SJSA1 (cell line): ENCODE results near the gene EDAR. TPM values are rescaled to one million over a fixed set of nuclear protein-coding genes. Genes with fewer than 3 reads are reported as not detected.

Experiments
- DNase-seq, 2 experiments: peaks; one replicate each; pipeline ENCODE4 v3.0.0-alpha.2; 2015 to 2020; ENCODE audit warnings: low spot score in 2 of 2, low read depth in 1 of 2
- H3K27ac ChIP-seq: fragments of 250-450 bp; sonication (Bioruptor Pico); 2 replicates; pipeline ENCODE4 v1.5.1; 2020; ENCODE audit warnings: mild to moderate bottlenecking, moderate library complexity
- H3K27me3 ChIP-seq: fragments of 250-450 bp; sonication (Bioruptor Pico); replicated peaks from 2 replicates; pipeline ENCODE4 v1.5.1; 2020; ENCODE audit warnings: mild to moderate bottlenecking, moderate library complexity
- H3K36me3 ChIP-seq: fragments of 250-450 bp; sonication (Bioruptor Pico); 2 replicates; pipeline ENCODE4 v1.5.1; 2020; ENCODE audit warnings: mild to moderate bottlenecking
- H3K4me1 ChIP-seq: fragments of 250-450 bp; sonication (Bioruptor Pico); replicated peaks from 2 replicates; pipeline ENCODE4 v1.6.1; 2021; ENCODE audit warnings: mild to moderate bottlenecking
- H3K4me3 ChIP-seq: fragments of 250-450 bp; sonication (Bioruptor Pico); 2 replicates; pipeline ENCODE4 v1.5.1; 2020; ENCODE audit warnings: mild to moderate bottlenecking
- H3K9me3 ChIP-seq: fragments of 250-450 bp; sonication (Bioruptor Pico); replicated peaks from 2 replicates; pipeline ENCODE4 v1.5.1; 2020; ENCODE audit warnings: mild to moderate bottlenecking
- total RNA-seq: library from RNA; depleted of rRNA; stranded (reverse); fragments of >200 nt; shearing (Covaris generic); gene quantifications from 2 replicates; pipeline ENCODE4 v1.2.3, GENCODE V29; 2014

The EDAR gene
- total RNA-seq, 1 experiment from 2014 or later = not detected

DNA sequence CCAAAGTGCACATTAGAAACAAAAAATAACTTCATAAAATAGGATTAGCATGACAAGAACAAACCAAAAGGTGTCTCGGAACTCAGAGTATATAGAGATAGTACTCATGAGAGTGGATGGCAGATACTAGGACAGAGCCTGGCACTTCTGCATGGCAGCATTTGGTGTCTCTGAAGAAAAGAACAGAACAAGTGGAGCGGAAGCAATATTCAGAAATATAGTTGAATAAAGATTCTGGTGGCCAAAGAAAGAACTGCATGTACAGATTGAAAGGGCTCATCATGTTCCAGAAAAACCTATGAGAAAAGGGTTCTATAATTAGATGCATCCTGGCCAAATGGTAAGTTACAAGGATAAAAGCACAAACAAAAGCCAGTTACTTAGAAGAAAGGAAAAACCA lies 111.5 kb downstream of the EDAR start:
- H3K36me3 ChIP-seq = no peaks in the 10 kb centered on the region
- no peak overlapping the region for H3K4me3 ChIP-seq
- no peaks in the 10 kb centered on the region for H3K27me3 ChIP-seq
- no peak for DNase-seq
- H3K4me1 ChIP-seq = no peaks in the 10 kb centered on the region
- H3K27ac ChIP-seq = no peak overlapping the region
- no peaks in the 10 kb centered on the region for H3K9me3 ChIP-seq

DNA sequence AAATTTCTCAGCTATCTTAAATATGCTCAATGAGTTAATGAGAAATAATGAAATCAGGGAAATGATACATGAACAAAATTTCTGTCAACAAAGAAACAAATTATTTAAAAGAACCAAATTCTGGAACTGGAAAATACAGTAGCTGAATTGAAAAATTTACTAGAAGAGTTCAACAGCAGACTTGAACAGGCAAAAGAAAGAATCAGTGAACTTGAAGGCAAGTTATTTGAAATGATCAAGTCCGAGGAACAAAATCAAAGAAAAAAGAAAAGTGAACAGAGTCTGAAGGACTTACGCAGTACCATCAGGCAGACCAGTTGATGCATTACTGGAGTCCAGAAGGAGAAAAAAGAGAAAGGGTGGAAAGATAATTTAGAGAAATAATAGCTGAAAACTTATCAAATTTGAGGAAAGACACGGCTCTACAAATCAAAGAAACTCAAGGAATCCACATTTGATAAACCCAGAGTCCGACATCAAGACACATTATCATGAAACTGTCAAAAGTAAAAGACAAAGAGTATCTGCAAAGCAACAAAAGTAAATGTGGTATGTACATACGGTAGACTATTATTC lies 118.9 kb downstream of the EDAR start:
- no peak for DNase-seq
- no peak overlapping the region for H3K4me3 ChIP-seq
- H3K9me3 ChIP-seq = no peaks in the 10 kb centered on the region

DNA sequence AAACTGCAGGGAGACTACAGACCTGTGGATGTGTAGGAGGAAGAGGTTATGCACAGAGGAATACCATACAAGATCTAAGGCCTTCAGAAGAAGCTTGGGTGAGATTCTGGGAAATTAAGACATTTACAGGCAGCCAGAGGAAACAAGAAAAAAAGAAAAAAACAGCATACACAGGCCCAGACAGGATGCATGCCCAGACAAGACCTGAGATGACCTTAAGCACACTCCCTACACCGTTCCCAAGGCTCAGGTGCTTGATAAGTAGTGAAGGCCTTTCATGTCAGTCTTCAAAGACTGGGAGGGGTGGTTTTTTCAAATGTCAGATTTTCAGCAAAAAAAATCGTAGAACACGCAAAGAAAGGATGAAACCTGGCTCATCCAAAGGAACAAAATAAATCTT lies 119.5 kb downstream of the EDAR start:
- DNase-seq = no peak
- H3K27me3 ChIP-seq = no peaks in the 10 kb centered on the region
- peaks cover 9% of the 10 kb centered on the region; the same call in 1 of the 2 replicates for H3K36me3 ChIP-seq
- no peaks in the 10 kb centered on the region for H3K4me1 ChIP-seq
- no peak overlapping the region for H3K27ac ChIP-seq
- H3K9me3 ChIP-seq = no peaks in the 10 kb centered on the region
- no peak overlapping the region for H3K4me3 ChIP-seq

More for the DNA sequence above, 118.9 kb downstream of the EDAR start:
- H3K27me3 ChIP-seq = no peaks in the 10 kb centered on the region
- no peak overlapping the region for H3K27ac ChIP-seq
- H3K36me3 ChIP-seq = peaks cover 9% of the 10 kb centered on the region; the same call in 1 of the 2 replicates
- H3K4me1 ChIP-seq = no peaks in the 10 kb centered on the region

DNA sequence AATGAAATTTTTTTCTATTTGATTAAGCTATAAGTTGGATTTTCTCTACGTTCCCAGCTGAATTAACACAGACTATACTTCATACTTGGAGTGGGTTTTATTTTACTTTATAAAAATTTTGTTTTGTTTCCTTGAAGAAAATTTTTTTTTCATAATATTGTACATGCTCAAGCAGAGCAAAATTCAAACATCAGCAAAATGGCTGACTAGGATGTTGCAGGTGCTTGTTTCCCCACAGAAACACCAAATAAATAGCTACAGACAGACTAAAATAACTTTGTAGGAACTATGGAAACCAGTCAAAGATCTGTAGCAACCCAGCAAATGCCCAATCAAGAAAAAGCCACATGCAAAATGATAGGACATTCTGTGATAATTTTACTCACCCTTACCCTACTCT lies 120.1 kb downstream of the EDAR start:
- Histone ChIP-seq H3K4me1 (no peaks in the 10 kb centered on the region), H3K27me3 (no peaks in the 10 kb centered on the region), H3K36me3 (peaks cover 9% of the 10 kb centered on the region; the same call in 1 of the 2 replicates), H3K4me3 (no peak overlapping the region), H3K9me3 (no peaks in the 10 kb centered on the region), H3K27ac (no peak overlapping the region)
- no peak for DNase-seq

GRCh38 chr2:108866041-108866440 lies 123.0 kb downstream of the EDAR start:
- no peak for DNase-seq
- H3K4me1 ChIP-seq = no peaks in the 10 kb centered on the region
- H3K36me3 ChIP-seq = peaks cover 9% of the 10 kb centered on the region; the same call in 1 of the 2 replicates
- H3K4me3 ChIP-seq = no peak overlapping the region
- H3K27me3 ChIP-seq = no peaks in the 10 kb centered on the region
- no peaks in the 10 kb centered on the region for H3K9me3 ChIP-seq
- H3K27ac ChIP-seq = no peak overlapping the region

- H3K4me1 ChIP-seq = no peaks in the 10 kb centered on the region
- H3K27ac ChIP-seq = no peak overlapping the region
- no peak overlapping the region for H3K4me3 ChIP-seq
- no peaks in the 10 kb centered on the region for H3K9me3 ChIP-seq
- no peaks in the 10 kb centered on the region for H3K27me3 ChIP-seq
- no peak for DNase-seq
- H3K36me3 ChIP-seq = no peaks in the 10 kb centered on the region
Observed at GRCh38 chr2:108858894-108859293, 130.1 kb downstream of the EDAR start.

DNA sequence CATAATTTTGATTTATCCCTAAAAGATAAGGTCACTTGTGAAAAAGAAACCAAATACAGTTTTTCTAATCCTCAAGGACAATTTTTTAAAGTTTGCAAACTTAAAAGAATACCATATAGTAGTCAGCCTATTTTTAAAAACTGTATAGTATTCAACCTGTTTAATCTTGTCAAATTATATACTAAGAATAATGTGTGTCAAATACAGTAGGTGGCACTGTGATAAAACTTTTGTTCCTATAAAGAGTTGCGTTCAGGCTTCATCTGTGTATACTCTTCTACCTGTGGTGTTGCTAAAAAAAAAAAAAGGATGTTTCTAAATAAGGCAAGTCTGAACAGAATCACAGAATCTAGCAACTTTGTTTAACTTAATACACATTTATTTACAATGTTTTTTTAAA lies 133.8 kb downstream of the EDAR start:
- Histone ChIP-seq H3K4me3 (no peak overlapping the region), H3K27me3 (no peaks in the 10 kb centered on the region), H3K27ac (no peak overlapping the region), H3K4me1 (no peaks in the 10 kb centered on the region), H3K36me3 (no peaks in the 10 kb centered on the region; the same call in 1 of the 2 replicates), H3K9me3 (no peaks in the 10 kb centered on the region)
- no peak for DNase-seq

- Histone ChIP-seq H3K27ac (no peak overlapping the region), H3K27me3 (no peaks in the 10 kb centered on the region), H3K9me3 (no peaks in the 10 kb centered on the region), H3K36me3 (no peaks in the 10 kb centered on the region; the same call in 1 of the 2 replicates), H3K4me3 (no peak overlapping the region), H3K4me1 (no peaks in the 10 kb centered on the region)
- no peak for DNase-seq
Observed at GRCh38 chr2:108854484-108854883, 134.5 kb downstream of the EDAR start.

DNA sequence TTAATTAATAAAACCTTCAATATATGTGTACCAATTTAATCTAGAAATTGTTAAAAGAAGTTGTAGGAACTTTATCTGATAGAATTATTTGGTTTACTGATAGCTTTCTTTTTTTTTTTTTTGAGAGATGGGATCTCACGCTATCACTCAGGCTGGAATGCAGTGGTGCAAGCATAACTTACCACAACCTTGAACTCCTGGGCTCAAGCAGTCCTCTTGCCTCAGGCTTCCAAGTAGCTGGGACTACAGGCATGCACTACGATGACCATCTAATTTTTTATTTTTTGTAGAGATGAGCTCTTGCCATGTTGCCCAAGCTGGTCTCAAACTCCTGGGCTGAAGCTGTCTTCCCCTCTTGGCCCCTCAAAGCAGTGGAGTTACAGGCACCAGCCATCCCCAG lies 135.6 kb downstream of the EDAR start:
- no peak for DNase-seq
- no peak overlapping the region for H3K27ac ChIP-seq
- no peaks in the 10 kb centered on the region for H3K27me3 ChIP-seq
- H3K4me3 ChIP-seq = no peak overlapping the region
- H3K9me3 ChIP-seq = no peaks in the 10 kb centered on the region
- H3K36me3 ChIP-seq = no peaks in the 10 kb centered on the region; the same call in 1 of the 2 replicates
- H3K4me1 ChIP-seq = no peaks in the 10 kb centered on the region

GRCh38 chr2:108852375-108852774 lies 136.6 kb downstream of the EDAR start:
- Histone ChIP-seq H3K4me1 (no peaks in the 10 kb centered on the region), H3K4me3 (no peak overlapping the region), H3K27me3 (no peaks in the 10 kb centered on the region), H3K36me3 (no peaks in the 10 kb centered on the region; the same call in 1 of the 2 replicates), H3K9me3 (no peaks in the 10 kb centered on the region), H3K27ac (no peak overlapping the region)
- no peak for DNase-seq

DNA sequence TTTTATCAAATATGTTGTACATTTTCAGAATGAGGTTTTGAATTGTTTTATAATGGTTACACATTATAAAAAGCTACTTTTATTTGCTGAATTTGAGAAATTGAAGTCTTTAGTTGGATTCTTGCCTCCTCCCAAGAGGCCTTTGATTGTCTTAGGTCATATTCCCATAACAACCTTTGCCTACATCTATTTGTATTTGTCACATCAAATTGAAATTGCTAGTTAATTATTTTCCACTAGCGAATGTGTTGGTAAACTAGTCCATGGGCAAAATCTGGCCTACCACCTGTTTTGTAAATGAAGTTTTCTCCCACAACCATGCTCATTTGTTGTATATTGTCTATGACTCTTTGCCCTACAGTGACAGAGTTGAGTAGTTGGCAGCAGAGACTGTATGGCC lies 142.0 kb downstream of the EDAR start:
- H3K4me1 ChIP-seq = no peaks in the 10 kb centered on the region
- no peaks in the 10 kb centered on the region for H3K9me3 ChIP-seq
- DNase-seq = no peak
- no peak overlapping the region for H3K4me3 ChIP-seq
- no peaks in the 10 kb centered on the region for H3K27me3 ChIP-seq
- no peaks in the 10 kb centered on the region; the same call in 1 of the 2 replicates for H3K36me3 ChIP-seq
- H3K27ac ChIP-seq = no peak overlapping the region

GRCh38 chr2:108845923-108846322 lies 143.1 kb downstream of the EDAR start:
- DNase-seq = no peak
- H3K36me3 ChIP-seq = no peaks in the 10 kb centered on the region; the same call in 1 of the 2 replicates
- H3K27ac ChIP-seq = no peak overlapping the region

More at GRCh38 chr2:108845923-108846322, 143.1 kb downstream of the EDAR start:
- Histone ChIP-seq H3K4me1 (no peaks in the 10 kb centered on the region), H3K27me3 (no peaks in the 10 kb centered on the region), H3K9me3 (no peaks in the 10 kb centered on the region; the same call in 1 of the 2 replicates), H3K4me3 (no peak overlapping the region)
